GM12872 (cell line): Measurements from ENCODE around the gene ARPP19.

Experiments
- CTCF ChIP-seq: IDR thresholded peaks from 3 replicates; pipeline ENCODE4 v1.5.1; 2011; ENCODE audit warnings: low read depth, mild to moderate bottlenecking, low read length, moderate library complexity; ENCODE audit not compliant: insufficient read depth

The ARPP19 gene

GRCh38 chr15:52524223-52525136, 44.4 kb downstream of the ARPP19 start:
- no peak for TF ChIP-seq CTCF

- TF ChIP-seq CTCF = no peak
Measured at GRCh38 chr15:52523647-52524046, 45.2 kb downstream of the ARPP19 start.

GRCh38 chr15:52523192-52523591, 45.6 kb downstream of the ARPP19 start:
- TF ChIP-seq CTCF = no peak

- TF ChIP-seq CTCF = no peak
Measured at GRCh38 chr15:52521682-52522081, 47.1 kb downstream of the ARPP19 start.

- no peak for TF ChIP-seq CTCF
Measured at GRCh38 chr15:52520421-52520820, 48.4 kb downstream of the ARPP19 start.

- TF ChIP-seq CTCF = no peak
Measured at GRCh38 chr15:52518487-52519371, 50.1 kb downstream of the ARPP19 start.

GRCh38 chr15:52517014-52517413, 51.8 kb downstream of the ARPP19 start:
- no peak for TF ChIP-seq CTCF
